Activated CD8-positive, alpha-beta T cell treated with anti-CD3 and anti-CD28 coated beads for 36 hours (primary cell): ENCODE measurements around the gene CGGBP1. TPM values are rescaled to one million over a fixed set of nuclear protein-coding genes. Genes with fewer than 3 reads are reported as not detected.

Experiments
- ATAC-seq: fragments of 200-7000 bp; cut with Tn5 transposase; one replicate; pipeline ENCODE4 v1.10.0; 2021; ENCODE audit warnings: mild to moderate bottlenecking, moderate library complexity
- CTCF ChIA-PET: fragments of 350-600 bp; sonication (Branson Sonifier 250); formaldehyde crosslinking; loops from one replicate; lab custom pipeline; 2021; ENCODE audit warnings: antibody characterized with exemption; lab: Charles Lee
- POLR2A ChIA-PET: fragments of 350-600 bp; sonication (Branson Sonifier 250); formaldehyde crosslinking; loops from one replicate; lab custom pipeline; 2021; ENCODE audit warnings: antibody characterized with exemption; lab: Charles Lee
- DNase-seq: peaks from one replicate; pipeline ENCODE4 v3.0.0-alpha.2; 2020
- H3K27ac Mint-ChIP-seq: one replicate; pipeline ENCODE4 v1.8.0; 2021; ENCODE audit warnings: mild to moderate bottlenecking, mixed read lengths
- H3K27me3 Mint-ChIP-seq: one replicate; pipeline ENCODE4 v1.8.0; 2021; ENCODE audit warnings: mixed read lengths
- H3K36me3 Mint-ChIP-seq: one replicate; pipeline ENCODE4 v1.8.0; 2021; ENCODE audit warnings: low read depth, mixed read lengths
- H3K4me1 Mint-ChIP-seq: one replicate; pipeline ENCODE4 v1.8.0; 2021; ENCODE audit warnings: low read depth, mixed read lengths
- H3K4me3 Mint-ChIP-seq: one replicate; pipeline ENCODE4 v1.8.0; 2021; ENCODE audit warnings: mild to moderate bottlenecking, moderate library complexity, mixed read lengths
- H3K9me3 Mint-ChIP-seq: one replicate; pipeline ENCODE4 v1.8.0; 2021; ENCODE audit warnings: mixed read lengths
- CTCF ChIP-seq: fragments of 200-600 bp; IDR thresholded peaks from one replicate; pipeline ENCODE4 v1.8.0; 2022; ENCODE audit warnings: antibody characterized with exemption, mild to moderate bottlenecking
- intact Hi-C: fragments of 100-400 bp; cut with micrococcal nuclease; formaldehyde crosslinking; loops from one replicate; pipeline ENCODE4 v1.10.0; 2022
- total RNA-seq, 2 experiments: library from RNA; stranded (reverse); gene quantifications; one replicate each; pipeline ENCODE4 v1.2.3, GENCODE V29; 2021

CGGBP1 gene, protein sequence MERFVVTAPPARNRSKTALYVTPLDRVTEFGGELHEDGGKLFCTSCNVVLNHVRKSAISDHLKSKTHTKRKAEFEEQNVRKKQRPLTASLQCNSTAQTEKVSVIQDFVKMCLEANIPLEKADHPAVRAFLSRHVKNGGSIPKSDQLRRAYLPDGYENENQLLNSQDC
- 10 to 100 TPM; 69.2 to 74.6 TPM for total RNA-seq

GRCh38 chr3:88058581-88059379, at the start of gene CGGBP1, which contains the start of gene ZNF654:
CGGBP1 (minus strand) TSS chr3:88059005; CDS start chr3:88055976, 3,029 bp downstream.
ZNF654 (plus strand) TSS chr3:88059255; CDS start chr3:88059320, 65 bp downstream.
- H3K27me3 Mint-ChIP-seq: no peaks in the 10 kb centered on the region
- peak; percentile 95 for ATAC-seq
- POLR2A ChIA-PET: interaction anchor here (0.8 to 2.3 kb wide), 10 partner anchors 15 to 831 kb away, joined by 3 to 10 read pairs (median 4); partner anchors contain the start of gene CHMP2B
- H3K4me3 Mint-ChIP-seq: peak within 1 kb of the TSS; percentile 98
- intact Hi-C loops: loop anchor here (5.0 kb wide), 1 partner anchor 94 kb away; no protein-coding TSS in a partner anchor
- DNase-seq: peak; percentile 99
- H3K36me3 Mint-ChIP-seq: peaks cover 28% of the 10 kb centered on the region
- H3K9me3 Mint-ChIP-seq: no peaks in the 10 kb centered on the region
- CTCF ChIA-PET: interaction anchor here (0.8 to 1.7 kb wide), 5 partner anchors 30 to 708 kb away, joined by 3 to 12 read pairs (median 3); no protein-coding TSS in a partner anchor
- no peak for TF ChIP-seq CTCF
- H3K27ac Mint-ChIP-seq: peak within 1 kb of the TSS; percentile 97
- H3K4me1 Mint-ChIP-seq: peaks cover 50% of the 10 kb centered on the region

GRCh38 chr3:88105325-88105724, 46.5 kb upstream of the CGGBP1 start:
- Mint-ChIP-seq H3K36me3 (peaks cover 21% of the 10 kb centered on the region), H3K4me3 (no peak overlapping the region), H3K9me3 (peaks cover 12% of the 10 kb centered on the region), H3K27ac (no peak overlapping the region), H3K4me1 (peaks cover 36% of the 10 kb centered on the region), H3K27me3 (no peaks in the 10 kb centered on the region)
- intact Hi-C loops: no loop called here
- ChIA-PET CTCF (interaction anchor here (1.6 kb wide), 1 partner anchor 24 kb away, joined by 5 read pairs; no protein-coding TSS in a partner anchor), POLR2A (no interaction called here)
- ATAC-seq (no peak), DNase-seq (no peak)
- TF ChIP-seq CTCF: no peak

DNA sequence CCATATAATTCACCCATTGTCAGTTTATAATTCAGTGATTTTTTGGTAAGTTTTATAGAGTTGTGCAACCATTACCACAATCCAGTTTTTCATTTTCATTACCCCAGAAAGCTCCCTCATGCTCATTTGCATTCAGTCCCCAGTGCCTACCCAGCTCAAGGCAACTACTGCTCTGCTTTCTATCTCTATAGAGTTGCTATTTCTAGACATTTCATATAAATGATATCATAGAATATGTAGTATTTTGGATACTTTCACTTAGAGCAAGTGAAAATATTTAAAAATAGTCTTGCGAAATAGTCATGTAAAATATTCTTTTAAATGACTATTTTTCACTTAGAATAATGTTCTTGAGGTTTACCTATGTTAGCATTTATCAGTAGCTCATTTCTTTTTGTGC, 42.3 kb upstream of the CGGBP1 start:
- Mint-ChIP-seq H3K36me3 (peaks cover 51% of the 10 kb centered on the region), H3K4me1 (peaks cover 25% of the 10 kb centered on the region), H3K27me3 (no peaks in the 10 kb centered on the region), H3K27ac (no peak overlapping the region), H3K4me3 (no peak overlapping the region), H3K9me3 (peaks cover 17% of the 10 kb centered on the region)
- no peak for TF ChIP-seq CTCF
- ATAC-seq (no peak), DNase-seq (no peak)
- ChIA-PET POLR2A (interaction anchor here (1.4 kb wide), 1 partner anchor 48 kb away, joined by 4 read pairs; the partner anchor contains the start of gene C3orf38), CTCF (no interaction called here)
- intact Hi-C loops: no loop called here

GRCh38 chr3:88093266-88093665, 34.5 kb upstream of the CGGBP1 start:
- POLR2A ChIA-PET: no interaction called here
- no peak for DNase-seq
- Mint-ChIP-seq H3K36me3 (peaks cover 55% of the 10 kb centered on the region), H3K4me3 (no peak overlapping the region), H3K9me3 (peaks cover 4% of the 10 kb centered on the region), H3K4me1 (peaks cover 12% of the 10 kb centered on the region), H3K27me3 (no peaks in the 10 kb centered on the region), H3K27ac (no peak overlapping the region)
- TF ChIP-seq CTCF: no peak
- no peak for ATAC-seq
- CTCF ChIA-PET: interaction anchor here (1.2 kb wide), 1 partner anchor 22 kb away, joined by 3 read pairs; no protein-coding TSS in a partner anchor
- intact Hi-C loops: no loop called here
